DMS114 treated with DMSO at 0.1 percent for 48 hours (cell line): ENCODE measurements around the gene ATXN1.

Experiments used
- DNase-seq: peaks from one replicate; lab custom pipeline; 2025; ENCODE audit not compliant: unreplicated experiment; lab: John Stamatoyannopoulos, UW

ATXN1 gene

DNA sequence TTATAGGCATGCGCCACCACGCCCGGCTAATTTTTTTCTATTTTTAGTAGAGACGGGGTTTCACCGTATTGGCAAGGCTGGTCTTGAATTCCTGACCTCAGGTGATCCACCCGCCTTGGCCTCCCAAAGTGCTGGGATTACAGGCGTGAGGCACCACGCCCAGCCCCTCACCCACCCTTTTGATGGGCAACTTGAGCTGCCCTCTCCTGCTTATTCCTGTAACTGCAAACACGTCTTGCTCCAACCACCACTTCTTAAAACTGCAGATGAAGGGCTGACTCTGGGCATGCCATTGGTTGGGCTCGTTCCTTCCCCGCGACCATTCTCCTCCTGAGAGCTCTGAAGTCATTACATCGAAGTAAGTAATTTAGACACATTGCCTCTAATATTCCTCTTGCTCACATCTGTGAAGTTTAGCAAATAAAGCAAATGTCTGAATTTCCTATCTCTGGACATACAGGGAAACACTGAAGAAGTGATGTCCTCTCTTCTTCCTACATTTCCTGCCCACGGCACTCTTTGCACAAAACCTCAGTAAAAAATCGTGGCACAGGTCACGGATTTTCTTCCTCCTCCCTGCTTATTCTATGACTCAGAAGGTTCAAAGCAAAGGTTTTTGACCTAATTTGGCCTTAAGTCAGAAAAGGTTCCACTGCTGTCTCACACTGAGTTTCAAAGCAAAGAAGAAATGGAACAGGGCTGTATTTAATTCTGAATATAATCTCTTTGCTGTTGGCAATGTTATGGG lies 405.4 kb downstream of the ATXN1 start:
- no peak for DNase-seq

- no peak for DNase-seq
These were observed 406.0 kb downstream of the ATXN1 start for GRCh38 chr6:16355238-16355637.

DNA sequence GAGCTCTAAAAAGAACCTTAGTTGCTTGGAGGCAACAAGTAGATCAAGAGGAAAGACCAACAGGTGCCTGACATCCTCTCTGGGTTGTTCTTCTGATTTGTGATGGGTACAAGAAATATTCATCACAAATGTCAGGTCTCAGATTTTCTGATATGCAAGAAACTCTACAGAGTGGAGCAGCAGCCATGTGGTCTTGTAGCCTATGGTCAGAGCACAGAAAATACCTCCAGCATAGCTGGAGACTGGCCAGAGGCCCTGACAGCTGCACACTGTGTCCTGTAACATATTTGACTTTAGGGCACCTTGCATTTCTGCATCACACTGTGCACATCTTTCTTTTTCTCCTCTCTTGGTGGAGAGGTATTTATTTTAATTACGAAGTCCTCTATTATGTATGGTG lies 406.6 kb downstream of the ATXN1 start:
- no peak for DNase-seq

DNA sequence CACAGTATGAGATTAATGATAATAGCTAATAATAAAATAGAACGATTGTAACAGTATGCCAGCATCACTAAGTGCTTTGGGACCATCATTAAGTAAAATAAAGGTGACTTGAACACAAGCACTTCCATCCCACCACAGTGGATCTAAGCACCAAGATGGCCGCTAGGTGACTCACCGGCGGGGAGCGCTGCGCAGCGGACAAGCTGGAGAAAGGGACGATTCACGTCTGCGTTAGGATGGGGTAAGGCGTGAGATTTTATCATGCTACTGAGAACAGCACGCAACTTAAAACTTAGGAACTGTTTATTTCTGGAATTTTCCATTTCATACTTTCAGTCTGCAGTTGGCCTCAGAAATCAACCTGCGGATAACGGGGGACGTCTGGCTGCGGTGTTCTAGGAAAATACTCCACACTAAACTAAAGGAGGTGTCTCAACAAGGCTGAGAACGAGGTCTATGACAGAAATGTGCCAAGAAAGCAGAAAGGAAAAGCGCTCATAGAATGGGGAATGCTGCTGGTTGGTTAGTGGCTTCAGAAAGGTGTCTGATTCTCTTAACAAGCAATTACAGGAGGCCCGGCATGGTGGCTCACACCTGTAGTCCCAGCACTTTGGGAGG lies 408.3 kb downstream of the ATXN1 start:
- DNase-seq, result no peak

GRCh38 chr6:16352258-16352635 lies 409.0 kb downstream of the ATXN1 start:
- DNase-seq, result no peak

DNA sequence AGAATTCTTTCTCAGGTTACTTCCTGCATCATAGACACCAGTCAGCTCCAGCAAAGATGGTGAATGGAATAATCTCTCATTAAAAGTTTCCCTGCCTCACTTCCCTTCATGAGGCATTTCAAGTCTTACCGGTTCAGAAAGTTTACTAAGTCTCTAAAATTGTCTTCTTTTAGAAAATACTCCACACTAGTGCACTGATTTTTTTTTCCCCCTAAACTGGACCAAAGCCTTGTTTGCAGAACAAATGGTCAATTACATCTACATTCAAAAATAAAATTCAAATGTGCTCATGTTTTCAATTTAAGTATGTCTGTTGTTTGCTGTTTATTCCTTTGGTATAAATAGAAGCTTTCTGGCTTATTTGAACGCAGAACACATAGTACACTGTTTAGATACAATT lies 411.7 kb downstream of the ATXN1 start:
- no peak for DNase-seq

DNA sequence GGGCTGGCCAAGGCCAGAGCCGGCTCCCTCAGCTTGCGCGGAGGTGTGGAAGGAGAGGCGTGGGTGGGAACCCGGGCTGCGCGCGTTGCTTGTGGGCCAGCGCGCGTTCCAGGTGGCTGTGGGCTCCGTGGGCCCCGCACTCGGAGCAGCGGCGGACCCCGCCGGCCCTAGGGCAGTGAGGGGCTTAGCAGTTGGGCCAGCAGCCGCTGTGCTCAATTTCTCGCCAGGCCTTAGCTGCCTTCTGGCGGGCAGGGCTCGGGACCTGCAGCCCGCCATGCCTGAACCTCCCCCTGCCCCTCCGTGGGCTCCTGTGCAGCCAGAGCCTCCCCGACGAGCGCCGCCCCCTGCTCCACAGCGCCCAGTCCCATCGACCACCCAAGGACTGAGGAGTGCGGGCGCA lies 414.4 kb downstream of the ATXN1 start:
- DNase-seq, result no peak

GRCh38 chr6:16345449-16346330 lies 415.6 kb downstream of the ATXN1 start:
- no peak for DNase-seq

DNA sequence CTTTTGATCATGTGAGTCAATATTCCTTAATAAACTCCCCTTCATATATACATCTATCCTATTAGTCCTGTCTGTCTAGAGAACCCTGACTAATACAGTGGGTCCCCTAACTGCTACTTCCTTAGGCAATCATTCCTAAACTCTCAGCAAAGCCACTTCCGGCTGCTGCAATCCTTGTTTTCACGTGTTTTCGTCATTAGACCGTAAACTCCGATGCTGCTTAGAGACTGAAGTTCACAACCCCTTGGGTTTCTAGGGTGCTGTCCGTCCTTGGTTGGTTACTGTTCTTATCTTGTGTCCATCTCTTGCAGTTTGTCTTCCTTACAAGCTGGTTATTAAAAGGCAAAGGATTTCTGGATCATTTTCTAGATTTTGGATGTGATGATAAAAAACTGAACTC lies 416.5 kb downstream of the ATXN1 start:
- DNase-seq, result no peak

DNA sequence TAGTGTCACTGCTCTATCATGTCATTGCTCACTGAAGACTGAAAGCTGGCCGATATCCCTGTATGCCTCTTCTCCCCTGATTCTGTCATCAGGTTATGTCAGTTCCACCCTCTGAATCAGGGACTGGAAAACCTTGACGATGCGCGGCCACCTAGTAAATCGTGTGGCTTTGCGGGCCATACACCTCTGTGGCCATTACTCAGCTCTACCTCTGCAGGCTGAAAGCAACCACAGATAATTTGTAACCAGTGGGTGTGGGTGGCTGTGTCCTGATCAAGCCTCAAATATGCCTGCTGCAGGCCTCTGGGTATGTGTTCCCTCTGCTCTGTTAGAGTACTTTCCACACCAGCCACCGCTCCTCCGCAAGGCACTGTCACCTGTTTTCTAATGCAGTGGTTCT lies 417.7 kb downstream of the ATXN1 start:
- DNase-seq, result no peak

DNA sequence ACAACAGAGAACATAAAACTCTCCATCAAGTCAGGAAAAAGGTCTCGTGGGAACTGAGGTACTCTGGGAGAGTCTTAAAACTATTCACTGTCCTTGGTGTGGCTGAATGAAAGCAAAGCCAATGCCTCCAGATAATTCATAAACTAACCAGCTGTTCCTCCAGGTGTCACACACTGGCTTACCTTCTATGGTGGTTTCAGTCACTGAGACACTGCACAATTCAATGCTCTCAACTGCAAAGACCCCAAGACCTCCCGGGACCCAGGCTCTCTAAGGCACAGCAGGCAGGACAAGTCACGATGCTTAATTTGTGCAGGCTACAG lies 422.0 kb downstream of the ATXN1 start:
- DNase-seq, result no peak

GRCh38 chr6:16338577-16339264 lies 422.5 kb downstream of the ATXN1 start:
- DNase-seq, result no peak

- DNase-seq, result no peak
These were observed 423.8 kb downstream of the ATXN1 start for GRCh38 chr6:16337295-16337975.

DNA sequence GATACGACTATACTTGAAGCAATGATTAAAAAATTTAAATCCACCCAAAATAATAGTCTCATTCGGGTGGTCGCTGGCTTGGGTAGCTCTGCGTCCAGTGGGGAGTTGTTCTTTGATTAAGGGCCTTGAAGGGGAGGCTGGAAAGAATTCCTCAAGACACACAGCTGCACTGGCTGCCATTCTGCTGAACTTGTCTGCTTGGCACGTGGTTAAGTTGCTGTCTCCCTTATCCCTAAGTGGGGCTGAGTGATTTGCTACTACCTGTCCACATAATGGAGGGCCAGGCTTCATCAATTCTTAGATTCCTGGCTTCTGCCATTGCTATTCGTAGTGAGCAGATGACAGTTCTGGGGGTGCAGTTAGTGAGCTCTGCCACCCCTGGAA lies 424.4 kb downstream of the ATXN1 start:
- DNase-seq, result no peak

DNA sequence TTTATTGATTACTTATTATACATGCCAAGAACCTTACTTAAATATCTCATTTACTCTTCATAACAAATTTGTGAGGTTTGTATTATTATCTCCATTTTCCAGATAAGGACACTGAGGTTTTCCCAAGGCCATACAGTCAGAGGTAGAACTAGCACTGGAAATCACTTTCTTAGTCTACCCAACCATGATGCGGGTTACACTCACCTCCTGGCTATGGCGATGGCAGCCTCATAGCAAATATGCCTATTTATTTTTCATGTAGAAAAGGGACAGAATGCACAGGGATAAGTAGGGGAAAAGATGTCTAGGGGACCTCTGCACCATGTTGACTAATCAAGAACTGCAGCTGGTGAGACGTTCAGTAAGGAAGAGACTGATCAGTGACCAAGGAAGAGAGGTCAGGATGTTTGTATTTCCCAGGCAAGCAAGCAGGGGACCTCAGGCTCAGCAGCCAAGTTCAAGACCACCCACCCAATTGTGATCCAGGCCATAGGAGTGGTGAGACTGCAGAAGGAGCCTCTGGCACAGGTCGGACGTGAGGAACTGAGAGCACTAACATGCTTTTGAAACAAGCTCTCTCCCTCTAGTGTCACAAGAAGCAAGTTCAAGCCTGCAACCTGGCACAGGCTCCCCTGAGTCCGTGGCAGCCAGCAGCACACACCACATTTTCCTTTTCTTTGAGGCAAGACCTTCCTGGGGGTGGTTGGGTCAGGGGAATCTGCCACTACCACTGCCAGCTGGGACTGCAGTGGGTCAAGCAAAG lies 425.0 kb downstream of the ATXN1 start:
- DNase-seq, result no peak

- DNase-seq, result no peak
These were observed 426.1 kb downstream of the ATXN1 start for GRCh38 chr6:16335176-16335575.

- DNase-seq, result no peak
These were observed 426.6 kb downstream of the ATXN1 start for GRCh38 chr6:16334671-16335070.

GRCh38 chr6:16333580-16333979 lies 427.7 kb downstream of the ATXN1 start:
- DNase-seq, result no peak

GRCh38 chr6:16332175-16332542 lies 429.1 kb downstream of the ATXN1 start:
- peak; percentile 73 for DNase-seq
